Daoy (cell line): ENCODE data around the gene AMIGO3. TPM values are rescaled to one million over a fixed set of nuclear protein-coding genes. Genes with fewer than 3 reads are reported as not detected.
"Not testable (repeated sequence)": the region's sequence is repeated elsewhere in the genome, so short reads cannot be mapped to it uniquely, and the experiment has no call there.

Experiments used
- DNase-seq: peaks from one replicate; pipeline ENCODE4 v3.0.0-alpha.2; 2015; ENCODE audit warnings: low read depth
- total RNA-seq: library from RNA; depleted of rRNA; stranded (reverse); fragments of >200 nt; shearing (Covaris generic); gene quantifications from 2 replicates; pipeline ENCODE4 v1.2.3, GENCODE V29; 2014

The AMIGO3 gene
- total RNA-seq, 1 experiment from 2014 or later = 0.63 TPM

DNA sequence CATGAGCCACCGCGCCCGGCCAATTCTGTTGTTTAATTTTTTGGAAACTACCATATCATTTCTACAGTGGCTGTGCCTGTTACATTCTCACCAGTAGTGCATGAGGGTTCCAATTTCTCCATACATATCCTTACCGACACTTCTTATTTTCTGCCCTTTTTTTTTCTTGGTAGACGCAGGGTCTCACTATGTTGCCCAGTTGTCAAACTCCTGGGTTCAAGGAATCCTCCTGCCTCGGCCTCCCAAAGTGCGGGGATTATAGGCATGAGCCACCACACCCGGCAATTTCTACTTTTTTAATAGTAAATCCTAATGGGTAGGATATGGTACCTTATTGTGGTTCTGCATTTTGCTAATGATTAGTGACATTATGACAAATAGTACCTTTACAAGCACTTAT is 9.6 kb downstream of the AMIGO3 start:
- DNase-seq = no peak

DNA sequence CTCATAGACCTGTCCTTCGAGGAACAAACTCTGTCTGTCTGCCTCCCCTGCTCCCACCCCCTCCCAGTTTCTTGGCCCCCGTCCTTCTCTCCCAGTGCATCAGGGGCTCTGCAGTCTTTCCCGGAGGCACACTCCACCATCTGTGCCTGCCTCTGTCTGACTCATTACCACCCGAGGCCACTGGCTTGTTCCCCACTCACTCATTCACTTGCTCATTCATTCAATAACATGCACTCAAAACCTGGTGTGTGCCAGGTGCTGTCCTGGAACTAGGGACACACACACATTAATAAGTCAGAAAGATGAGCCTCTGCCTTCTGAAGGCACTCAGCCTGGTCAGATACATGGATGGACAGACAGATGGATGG is 12.4 kb downstream of the AMIGO3 start:
- no peak for DNase-seq

DNA sequence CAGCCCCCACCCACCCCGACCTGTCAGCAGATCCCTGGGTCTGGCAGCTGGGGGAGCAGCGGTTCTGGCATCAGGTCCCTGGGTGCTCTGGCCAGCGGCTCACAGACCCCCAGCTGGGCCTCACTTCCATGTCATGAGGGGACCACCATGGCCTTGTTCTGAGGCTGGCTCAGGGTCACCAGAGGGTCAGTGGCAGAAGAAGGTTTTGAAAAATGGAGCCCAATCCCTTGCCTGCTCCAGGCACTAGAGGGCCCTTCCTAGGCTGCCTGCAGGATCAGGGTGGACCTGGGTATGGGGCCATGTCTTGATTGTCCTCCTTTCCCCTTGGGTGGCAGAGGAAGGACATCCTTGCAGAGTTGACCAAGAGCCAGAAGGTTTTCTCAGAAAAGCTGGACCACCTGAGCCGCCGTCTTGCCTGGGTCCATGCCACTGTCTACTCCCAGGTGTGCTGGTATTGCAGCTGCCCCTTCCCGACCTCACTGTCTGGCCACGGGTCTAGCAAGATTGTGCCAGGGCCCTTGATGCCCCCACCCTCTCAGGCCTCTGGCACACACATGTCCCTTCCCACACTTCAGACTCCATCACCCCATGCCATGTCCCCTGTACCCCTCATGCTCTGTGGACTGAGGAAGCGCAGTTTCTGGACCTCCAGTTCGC is 12.9 kb downstream of the AMIGO3 start:
- DNase-seq = no peak

DNA sequence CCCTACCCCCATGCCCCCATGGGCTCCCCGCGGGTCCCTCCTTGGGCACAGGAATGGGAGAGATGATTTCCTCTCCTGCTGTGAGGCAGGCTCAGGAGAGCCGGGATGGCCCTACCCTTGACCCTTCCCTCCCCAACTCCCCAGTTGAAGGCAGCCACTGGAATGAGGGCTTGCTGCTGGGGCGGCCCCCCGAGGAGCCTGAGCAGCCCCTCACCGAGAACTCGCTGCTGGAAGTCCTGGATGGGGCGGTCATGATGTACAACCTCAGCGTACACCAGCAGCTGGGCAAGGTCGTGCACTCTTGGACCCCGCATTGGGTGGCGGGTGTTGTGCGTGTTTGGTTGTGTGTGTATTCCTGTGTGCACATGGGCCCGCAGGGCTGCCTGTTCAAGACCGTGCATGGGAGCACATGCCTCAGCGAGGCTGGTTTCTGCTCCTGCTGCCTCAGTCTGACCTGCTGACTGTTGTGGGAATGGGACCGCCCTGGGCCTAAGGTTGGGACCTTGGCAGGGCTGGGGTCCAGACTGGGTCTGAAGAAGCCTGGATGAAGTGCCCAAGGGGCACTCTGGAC is 14.0 kb downstream of the AMIGO3 start:
- no peak for DNase-seq

DNA sequence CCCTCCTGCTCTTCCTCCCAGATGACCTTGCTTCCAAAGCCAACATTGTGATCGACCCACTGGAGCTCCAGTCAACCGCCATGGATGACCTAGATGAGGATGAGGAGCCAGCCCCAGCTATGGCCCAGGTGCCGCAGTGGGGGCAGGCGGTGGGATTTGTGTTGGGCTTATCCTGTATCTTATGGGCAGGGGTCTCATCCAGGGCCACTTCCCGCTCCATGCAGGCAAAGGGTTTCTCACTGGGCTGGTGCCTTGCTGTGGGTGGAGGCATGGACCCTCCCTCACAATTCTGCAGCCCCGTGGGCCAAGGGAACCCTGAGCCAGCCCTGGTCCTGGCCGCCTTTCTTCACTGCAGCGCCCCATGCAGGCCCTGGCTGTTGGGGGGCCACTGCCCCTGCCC is 14.9 kb downstream of the AMIGO3 start:
- no peak for DNase-seq

DNA sequence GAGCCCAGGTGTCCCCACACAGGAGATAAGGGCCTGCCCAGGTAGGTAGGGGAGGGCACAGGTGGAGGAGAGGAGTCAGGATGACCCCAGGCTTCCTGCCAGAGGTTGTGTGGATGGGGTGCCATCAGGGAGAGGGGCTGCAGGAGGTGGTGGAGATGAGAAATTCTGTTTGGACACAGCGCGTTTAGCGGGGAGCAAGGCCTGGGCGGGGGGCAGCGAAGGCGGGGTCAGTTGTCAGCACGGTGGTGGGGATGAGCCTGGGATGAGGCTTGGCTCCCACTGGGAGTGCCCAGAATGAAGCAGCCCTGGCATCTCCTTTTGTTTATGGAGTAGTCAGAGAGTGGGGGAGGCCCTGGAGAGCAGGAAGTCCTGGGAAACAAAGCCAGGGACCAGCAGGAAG is 15.5 kb downstream of the AMIGO3 start:
- no peak for DNase-seq

DNA sequence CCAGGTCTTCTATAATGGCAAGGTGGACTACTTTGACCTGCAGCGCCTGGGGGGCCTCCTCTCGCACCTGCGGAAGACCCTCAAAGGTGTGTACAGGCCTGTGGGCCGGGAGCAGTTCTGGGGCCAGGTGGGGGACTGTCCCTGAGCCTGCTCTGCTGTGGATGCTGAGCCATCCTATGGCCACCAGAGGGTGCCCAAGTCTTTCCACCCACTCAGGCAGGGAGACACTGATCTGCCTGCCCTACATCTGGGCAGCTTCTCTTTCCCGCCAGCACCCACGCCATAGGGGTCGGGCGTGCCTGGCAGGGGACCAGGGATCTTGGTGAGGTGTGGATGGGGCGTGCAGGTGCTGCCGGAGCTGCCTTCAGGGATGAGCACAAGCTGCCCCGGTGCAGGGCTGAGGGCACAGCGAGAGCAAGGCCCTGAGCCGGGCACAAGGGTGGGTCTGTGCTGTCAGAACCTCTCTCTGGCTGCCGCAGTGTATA is 16.0 kb downstream of the AMIGO3 start:
- peak; percentile 58 for DNase-seq

DNA sequence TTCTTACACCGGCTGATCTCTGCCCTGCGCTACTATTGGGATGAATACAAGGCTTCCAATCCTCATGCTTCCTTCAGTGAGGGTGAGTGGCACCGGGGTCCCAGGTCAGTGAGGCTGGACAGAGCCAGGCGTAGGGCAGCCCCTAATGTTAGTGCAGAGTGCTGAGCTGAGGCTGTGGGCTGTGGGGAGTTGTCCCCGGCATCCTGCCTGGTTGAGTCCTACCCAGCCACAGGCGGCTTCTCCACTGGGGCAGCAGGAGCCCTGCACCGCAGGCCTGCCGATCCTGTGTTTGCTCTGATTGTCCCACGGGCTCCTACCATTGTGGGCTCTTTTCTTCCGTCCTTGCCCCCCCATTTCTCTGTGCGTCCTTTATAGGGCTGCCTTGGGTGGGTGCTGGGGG is 16.8 kb downstream of the AMIGO3 start:
- no peak for DNase-seq

DNA sequence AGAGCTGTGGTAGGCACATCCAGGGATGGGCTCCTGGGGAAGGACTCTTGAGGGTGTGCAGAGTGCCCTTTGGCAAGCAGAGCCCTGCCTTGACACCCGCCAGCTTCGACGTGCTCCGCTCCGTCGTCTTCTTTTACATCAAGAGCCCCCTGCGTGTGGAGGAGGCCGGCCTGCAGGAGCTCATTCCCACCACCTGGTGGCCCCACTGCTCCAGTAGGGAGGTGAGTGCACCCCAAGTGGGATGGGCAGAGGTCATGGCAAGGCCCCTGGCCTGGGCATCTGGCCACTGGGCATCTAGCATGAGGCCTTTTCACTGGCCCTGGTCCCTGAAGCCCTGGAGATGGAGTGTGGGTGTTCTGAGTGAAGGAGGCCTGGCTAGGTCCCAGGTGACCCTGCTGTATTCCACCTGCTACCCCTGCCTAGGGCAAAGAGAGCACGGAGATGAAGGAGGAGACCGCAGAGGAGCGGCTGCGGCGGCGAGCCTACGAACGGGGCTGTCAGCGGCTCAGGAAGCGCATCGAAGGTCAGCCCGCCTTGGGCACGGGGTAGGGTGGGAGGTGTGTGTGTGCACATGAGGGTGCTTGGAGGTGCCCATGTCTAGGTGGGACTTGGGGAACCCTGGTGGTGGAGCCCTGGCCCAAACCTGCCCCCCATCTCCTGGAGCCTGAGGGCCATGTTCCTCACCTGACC is 18.0 kb downstream of the AMIGO3 start:
- DNase-seq = no peak

DNA sequence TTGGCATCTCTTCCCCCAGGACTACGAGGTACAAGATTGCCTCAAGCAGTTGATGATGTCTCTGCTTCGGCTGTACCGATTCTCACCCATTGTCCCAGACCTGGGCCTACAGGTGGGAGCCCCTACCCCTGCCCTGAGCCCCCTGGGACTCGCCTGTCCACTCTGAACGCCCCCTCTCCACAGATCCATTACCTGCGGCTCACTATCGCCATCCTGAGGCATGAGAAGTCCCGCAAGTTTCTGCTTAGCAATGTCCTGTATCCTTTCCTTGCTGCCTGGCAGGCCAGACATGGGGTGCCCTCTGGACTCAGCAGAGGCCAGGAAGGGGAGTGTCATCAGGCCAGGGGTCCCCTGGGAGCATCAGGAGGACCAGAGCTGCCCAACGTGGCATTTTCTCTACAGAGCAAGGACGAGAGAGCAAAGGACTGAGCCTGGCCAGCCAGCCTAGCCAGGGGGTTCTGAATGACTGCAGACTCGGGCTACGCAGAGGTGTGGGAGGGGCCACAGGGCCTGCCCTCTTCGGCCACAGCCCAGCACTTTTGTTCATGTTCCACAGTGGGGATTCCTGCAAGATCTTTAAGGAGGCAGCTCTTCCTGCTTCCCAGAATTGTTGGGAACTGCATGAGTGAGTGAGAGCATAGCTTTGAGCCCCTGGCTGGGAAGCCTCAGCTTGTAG is 18.9 kb downstream of the AMIGO3 start:
- no peak for DNase-seq

DNA sequence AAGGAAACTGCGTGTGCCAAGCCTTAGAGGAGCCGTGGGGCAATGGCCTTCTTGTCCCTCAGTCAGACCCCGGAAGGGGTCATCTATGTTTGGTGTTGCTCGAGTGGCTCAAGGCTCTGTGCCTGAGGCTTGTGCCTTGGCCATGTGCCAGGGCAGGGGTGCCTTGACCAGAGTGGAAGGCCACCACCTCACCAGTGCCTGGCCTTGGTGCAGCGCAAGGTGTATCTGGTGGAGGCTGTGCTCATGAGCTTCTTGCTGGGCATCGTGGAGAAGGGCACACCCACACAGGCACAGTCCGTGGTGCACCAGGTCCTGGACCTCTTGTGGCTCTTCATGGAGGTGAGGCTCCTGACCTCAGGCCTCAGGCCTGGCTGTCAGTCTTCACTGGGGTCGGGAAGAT is 19.5 kb downstream of the AMIGO3 start:
- DNase-seq = no peak

DNA sequence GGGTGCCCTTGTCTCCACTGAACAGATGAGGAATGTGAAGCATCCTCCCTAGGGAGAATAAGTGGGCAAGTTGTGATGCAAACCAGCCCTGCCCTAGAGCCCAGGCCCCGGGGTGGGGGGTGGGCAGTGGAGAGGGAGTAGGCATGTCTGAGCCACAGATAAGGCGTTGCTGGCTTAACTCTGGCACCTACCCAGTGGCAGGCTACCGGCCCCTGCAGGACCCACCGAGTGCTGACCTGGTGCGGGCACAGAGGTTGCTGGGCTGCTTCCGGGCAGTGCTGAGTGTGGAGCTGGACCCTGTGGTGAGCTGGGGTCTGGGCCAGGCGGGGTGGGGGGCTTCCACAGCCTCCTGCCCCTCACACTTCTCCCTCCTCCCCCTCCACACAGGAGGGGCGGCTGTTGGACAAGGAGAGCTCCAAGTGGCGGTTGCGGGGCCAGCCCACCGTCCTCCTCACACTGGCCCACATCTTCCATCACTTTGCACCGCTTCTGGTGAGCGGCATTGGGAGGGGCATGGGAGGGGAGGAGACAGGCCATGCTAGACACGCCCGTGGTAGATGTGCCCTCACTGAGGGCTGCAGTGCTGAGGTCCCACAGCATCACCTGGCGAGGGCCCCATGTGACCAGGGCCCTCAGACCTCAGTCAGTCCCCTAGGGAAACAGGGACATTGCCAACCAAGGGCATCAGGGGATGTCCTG is 20.1 kb downstream of the AMIGO3 start:
- no peak for DNase-seq

DNA sequence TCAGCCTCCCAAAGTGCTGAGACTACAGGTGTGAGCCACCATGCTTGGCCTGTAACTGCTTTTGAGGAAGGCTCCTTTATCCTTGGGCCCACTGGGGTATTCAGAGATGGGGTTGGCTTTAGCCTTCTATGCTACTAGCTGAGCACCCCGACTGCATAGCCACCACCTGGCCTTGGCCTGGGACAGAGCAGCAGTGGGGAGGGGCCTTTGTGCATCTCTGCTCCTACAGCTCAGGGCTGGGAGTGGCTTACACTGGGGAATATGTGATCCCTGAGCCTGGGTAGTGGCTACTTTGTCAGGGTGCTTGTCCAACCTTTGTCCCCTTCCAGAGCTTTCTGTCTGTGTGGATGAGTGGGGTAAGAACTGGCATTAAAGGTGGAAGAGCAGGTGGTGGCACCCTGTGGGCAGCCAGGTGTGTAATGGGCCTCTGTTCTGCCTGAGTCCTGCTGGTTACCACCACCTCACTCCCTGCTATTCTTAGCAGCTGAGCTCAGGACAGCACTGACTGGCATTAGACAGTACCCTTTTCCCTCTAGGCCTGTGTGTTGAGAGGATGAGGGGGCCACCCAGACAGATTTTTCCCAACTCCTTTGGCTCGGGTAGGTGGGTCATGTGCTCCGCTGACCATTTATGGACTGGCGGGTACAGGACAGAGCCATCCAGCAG is 24.0 kb downstream of the AMIGO3 start:
- not testable (repeated sequence) for DNase-seq

DNA sequence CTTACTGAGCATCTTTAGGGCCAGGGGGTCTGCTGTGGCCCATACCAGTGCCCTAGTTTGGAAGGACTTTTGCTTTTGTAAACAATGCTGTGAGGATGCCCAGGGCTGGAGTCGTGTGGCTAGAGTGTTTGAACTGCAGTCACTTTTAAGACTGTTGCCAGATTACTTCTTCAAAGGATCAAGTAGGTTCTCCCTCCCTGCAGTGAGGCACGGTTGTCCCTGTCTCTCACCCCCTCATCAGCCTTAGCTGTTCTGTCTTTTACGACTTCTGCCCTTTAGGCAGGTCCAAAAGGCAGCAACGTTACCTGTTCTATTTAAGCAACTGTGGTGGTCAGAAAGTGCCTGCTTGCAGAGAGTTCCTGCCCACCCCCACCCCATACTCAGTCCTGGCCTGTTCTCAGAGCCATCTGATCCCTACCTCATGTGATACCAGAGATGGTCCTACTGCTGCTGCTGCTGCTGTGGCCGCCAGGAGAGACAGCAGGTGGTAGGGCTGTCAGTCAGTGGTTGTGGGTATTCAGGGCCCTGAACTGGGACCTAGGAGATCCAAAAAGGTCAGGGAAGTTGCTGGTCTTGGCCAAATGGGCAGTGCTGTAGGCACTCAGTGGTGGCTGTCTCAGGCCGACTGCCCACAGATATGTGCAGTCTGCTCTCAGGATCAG is 24.9 kb downstream of the AMIGO3 start:
- not testable (repeated sequence) for DNase-seq

DNA sequence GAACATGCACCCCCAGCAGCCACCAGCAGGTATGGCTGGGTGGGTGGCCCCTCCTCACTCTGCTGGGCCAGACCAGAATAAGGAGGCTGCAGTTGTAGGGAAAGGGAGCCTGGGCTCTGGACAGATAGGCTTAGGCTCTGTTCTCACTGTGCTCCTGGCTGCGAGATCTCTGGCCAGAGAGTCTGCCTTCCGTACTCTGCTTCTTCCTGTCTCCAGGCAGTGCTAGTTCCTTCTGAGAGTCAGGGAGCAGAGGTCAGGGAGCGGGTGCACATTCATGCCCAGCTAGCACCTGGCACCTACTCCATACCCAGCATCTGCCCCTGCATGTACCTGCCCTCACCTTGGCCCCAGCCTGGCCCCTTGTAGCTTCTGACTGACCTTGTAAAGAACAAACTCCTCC is 28.0 kb downstream of the AMIGO3 start:
- not testable (repeated sequence) for DNase-seq

DNA sequence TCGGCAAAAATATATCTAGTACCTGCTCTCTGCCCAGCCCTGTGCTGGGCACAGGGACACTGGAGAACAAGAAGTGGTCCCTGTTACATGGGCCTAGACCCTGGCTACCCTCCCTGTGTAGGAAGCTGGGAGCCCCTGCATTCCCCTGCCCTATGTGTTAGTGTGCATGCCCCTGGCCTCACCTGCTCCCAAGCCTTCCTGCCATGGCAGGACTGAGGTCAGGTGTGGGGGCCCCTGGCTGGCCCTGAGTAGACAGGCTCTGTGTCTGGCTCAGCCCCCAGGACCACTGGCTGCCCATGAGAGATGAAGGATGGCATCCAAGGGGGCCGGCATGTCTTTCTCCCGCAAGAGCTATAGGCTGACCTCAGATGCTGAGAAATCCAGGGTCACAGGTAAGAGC is 28.6 kb downstream of the AMIGO3 start:
- not testable (repeated sequence) for DNase-seq

DNA sequence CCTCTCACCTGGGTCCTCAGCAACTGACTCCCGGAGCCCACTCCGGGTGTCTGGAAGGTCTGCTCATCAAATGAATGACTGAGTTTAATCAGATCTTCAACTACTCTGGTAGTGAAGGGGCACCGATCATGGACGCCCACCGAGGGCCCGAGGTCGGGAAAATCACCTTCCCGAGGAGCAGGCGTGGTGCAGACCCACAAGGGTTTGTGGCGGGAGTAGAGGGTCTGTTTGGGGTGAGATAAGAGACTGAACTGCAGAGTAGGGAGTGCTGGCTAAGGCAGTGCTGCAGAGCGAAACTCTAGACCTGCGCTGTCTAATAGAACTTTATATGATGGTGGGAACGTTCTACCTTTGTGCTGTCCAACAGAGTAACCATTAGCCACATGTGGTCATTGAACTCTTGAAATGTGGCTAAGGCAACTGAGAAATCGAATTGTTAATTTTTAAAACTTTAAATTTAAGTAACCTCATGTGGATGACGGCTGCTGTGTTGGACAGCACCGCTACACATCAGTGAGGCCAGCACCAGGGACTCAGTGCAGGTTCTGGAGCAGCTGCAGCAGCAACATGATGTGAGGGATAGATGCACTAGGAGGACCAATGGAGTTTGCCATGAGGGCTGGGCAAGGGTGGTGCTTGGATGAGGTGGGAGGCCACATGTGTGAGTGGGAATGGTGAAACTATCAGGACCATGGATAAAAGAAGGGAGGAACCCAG is 29.4 kb downstream of the AMIGO3 start:
- not testable (repeated sequence) for DNase-seq

DNA sequence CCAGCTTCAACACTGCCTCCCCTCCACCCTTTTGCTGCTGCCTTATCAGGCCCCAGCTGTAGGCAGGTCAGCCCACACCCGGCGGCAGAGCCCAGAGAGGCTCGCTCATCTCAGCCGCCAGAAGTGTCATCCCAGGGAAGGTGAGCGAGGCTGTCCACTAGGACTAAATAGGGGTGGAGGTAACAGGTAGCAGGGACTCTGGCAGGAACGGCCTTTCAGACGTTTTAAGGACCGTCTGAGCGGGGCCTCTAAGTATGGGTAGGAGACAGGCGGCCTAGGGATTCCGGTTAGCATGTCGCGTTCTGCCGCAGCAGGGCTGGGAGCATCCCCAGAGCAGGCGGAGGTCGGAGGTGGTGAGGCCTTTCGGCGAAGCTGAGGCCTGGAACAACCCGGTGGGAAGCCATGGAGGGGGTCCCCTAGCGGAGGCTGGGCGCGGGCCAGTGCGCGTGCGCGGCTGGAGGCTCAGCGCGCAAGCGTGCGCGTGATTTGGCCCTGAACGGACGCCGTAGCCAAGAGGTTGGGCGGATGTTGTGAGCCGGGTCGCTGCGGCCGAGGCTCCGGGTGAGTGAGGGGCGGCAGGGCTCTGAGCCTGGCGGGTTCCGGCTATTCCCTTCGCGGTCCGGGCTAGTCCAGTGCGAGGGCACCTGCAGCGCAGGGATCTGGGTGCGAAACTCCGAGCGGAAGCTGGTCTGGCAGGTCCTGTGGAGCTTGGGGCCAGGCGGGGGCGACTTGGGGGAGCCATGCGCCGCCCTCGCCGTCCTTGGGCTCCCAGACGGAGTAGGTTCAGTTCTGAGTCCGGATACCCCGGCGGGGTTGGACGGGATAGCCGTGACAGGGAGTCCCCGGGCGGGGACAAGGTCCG is 30.2 kb downstream of the AMIGO3 start, which contains the start of the genes MST1 and RNF123:
Gene MST1, minus strand, starts transcription at position 429 of the 862 bp plus-strand sequence. CDS start 783 bp downstream, outside the sequence.
Gene RNF123, plus strand, starts transcription at position 512 of the 862 bp plus-strand sequence. CDS start 1,609 bp downstream, outside the sequence.
- peak; percentile 94 for DNase-seq
